ENCODE measurements around the gene MAP3K15.

DNA sequence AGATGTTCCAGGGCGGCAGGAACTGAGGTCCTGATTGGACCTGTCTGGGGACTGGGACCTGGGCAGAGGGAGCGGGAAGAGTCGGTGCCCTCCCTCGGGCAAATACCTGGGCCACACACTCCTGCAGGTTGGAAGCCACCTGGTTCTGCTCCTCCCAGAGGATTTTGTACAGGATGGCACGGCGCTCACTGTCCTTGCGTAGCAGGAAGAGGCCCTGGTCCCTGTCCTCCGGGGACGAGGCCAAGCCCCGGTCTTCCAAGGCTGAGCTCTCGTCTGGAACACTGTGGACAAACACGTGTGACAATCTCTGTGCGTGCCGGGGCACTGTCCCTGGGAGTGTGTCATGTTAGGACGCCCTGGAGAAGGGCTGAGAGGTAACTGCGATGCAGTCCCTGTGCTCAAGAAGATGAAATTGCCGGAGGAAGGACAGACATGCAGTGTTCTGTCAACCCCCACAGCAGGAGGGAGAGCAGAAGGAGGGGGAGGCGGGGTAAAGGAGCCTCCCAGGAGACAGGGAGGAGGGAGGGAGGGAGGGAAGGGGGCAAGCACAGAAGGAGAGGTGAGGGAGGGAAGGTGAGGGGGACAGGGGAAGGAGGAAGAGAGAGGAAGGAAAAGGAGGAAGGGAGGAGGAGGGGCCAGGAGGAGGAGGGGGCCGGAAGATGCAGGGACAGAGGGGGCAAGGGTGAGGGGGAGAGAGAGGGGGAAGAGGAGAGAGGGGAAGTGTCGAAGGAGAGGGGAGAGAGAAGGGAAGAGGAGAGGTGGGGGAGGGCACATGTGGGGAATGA, 142.6 kb downstream of the MAP3K15 start:
- no peak for TF ChIP-seq POLR2A (IDR thresholded peaks at IDR 0.05)
- TF ChIP-seq, protein P1, sequence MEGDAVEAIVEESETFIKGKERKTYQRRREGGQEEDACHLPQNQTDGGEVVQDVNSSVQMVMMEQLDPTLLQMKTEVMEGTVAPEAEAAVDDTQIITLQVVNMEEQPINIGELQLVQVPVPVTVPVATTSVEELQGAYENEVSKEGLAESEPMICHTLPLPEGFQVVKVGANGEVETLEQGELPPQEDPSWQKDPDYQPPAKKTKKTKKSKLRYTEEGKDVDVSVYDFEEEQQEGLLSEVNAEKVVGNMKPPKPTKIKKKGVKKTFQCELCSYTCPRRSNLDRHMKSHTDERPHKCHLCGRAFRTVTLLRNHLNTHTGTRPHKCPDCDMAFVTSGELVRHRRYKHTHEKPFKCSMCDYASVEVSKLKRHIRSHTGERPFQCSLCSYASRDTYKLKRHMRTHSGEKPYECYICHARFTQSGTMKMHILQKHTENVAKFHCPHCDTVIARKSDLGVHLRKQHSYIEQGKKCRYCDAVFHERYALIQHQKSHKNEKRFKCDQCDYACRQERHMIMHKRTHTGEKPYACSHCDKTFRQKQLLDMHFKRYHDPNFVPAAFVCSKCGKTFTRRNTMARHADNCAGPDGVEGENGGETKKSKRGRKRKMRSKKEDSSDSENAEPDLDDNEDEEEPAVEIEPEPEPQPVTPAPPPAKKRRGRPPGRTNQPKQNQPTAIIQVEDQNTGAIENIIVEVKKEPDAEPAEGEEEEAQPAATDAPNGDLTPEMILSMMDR (IDR thresholded peaks at IDR 0.05) = no peak
- no peak for TF ChIP-seq POLR2AphosphoS5 (IDR thresholded peaks at IDR 0.05; ENCODE audit: insufficient read depth in 1 of 2, low read depth in 1 of 2)

Data from vagina (tissue), 2 donors.